ENCODE measurements around the gene RGMA. TPM values are rescaled to one million over a fixed set of nuclear protein-coding genes. Genes with fewer than 3 reads are reported as not detected.

RGMA gene
- total RNA-seq, 1 experiment from 2014 or later: 3.3 TPM

DNA sequence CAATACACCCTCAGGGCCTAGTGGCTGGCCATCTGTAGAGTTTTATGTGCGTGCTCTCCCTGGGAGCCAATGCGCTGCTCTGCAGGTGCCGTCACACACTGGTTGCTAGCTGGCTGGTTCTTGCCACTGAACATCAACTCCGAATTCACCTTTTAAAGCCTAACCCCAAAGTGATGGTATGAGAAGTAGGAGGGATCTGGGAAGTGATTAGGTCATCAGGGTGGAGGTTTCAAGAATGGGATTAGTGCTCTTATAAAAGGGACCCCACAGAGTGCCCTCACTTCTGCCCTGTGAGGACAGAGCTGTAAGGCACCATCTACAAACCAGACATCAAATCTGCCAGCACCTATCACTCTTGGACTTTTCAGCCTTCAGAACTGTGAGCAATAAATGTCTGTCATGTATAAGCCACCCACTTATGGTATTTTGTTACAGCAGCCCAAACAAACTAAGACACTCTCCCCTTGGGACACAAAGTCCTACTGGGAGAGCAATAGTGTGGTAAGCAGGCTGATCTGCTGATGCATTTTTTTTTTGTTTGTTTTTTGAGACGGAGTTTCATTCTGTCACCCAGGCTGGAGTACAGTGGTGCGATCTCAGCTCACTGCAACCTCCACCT, 20.3 kb downstream of the RGMA start:
- intact Hi-C loops (cut with micrococcal nuclease; ENCODE audit: unreplicated experiment): no loop called here
- H3F3A ChIP-seq (ENCODE audit: insufficient read depth, low read depth): peaks cover 8% of the 10 kb centered on the region
- H3K79me2 ChIP-seq (ENCODE audit: low read depth): no peaks in the 10 kb centered on the region
- H3K4me2 ChIP-seq: no peak overlapping the region
- no peaks in the 10 kb centered on the region for H3K27me3 ChIP-seq (ENCODE audit: insufficient read depth, low read depth)
- H3K9me2 ChIP-seq (ENCODE audit: insufficient read depth): no peaks in the 10 kb centered on the region
- H3K4me3 ChIP-seq: no peak overlapping the region
- DNase-seq: no peak
- POLR2A ChIA-PET (ENCODE audit: unreplicated experiment): no interaction called here
- no peaks in the 10 kb centered on the region for H3K9me3 ChIP-seq (ENCODE audit: insufficient read depth, low read depth)
- BruUV-seq (replicated peaks): no TSS peak
- TF ChIP-seq, protein P1, sequence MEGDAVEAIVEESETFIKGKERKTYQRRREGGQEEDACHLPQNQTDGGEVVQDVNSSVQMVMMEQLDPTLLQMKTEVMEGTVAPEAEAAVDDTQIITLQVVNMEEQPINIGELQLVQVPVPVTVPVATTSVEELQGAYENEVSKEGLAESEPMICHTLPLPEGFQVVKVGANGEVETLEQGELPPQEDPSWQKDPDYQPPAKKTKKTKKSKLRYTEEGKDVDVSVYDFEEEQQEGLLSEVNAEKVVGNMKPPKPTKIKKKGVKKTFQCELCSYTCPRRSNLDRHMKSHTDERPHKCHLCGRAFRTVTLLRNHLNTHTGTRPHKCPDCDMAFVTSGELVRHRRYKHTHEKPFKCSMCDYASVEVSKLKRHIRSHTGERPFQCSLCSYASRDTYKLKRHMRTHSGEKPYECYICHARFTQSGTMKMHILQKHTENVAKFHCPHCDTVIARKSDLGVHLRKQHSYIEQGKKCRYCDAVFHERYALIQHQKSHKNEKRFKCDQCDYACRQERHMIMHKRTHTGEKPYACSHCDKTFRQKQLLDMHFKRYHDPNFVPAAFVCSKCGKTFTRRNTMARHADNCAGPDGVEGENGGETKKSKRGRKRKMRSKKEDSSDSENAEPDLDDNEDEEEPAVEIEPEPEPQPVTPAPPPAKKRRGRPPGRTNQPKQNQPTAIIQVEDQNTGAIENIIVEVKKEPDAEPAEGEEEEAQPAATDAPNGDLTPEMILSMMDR (conservative IDR thresholded peaks at IDR 0.05): no peak
- TF ChIP-seq EZH2 (IDR thresholded peaks at IDR 0.05; ENCODE audit: low read depth): no peak
- peaks cover 28% of the 10 kb centered on the region for H3K4me1 ChIP-seq (replicated peaks; ENCODE audit: insufficient read depth)
- CTCF ChIA-PET: no interaction called here
- H4K20me1 ChIP-seq (ENCODE audit: insufficient read depth): no peaks in the 10 kb centered on the region
- no peaks in the 10 kb centered on the region for H3K36me3 ChIP-seq (ENCODE audit: low read depth)
- H3K27ac ChIP-seq: no peak overlapping the region
- no peak overlapping the region for H2AFZ ChIP-seq

- POLR2A ChIA-PET (ENCODE audit: unreplicated experiment): no interaction called here
- CTCF ChIA-PET: no interaction called here
Observed at GRCh38 chr15:93067649-93068085, 21.3 kb downstream of the RGMA start.

GRCh38 chr15:93066834-93067648, 22.0 kb downstream of the RGMA start:
- CTCF ChIA-PET: no interaction called here
- intact Hi-C loops (cut with micrococcal nuclease; ENCODE audit: unreplicated experiment): no loop called here

More at GRCh38 chr15:93067649-93068085, 21.3 kb downstream of the RGMA start:
- Histone ChIP-seq H3K36me3 (ENCODE audit: low read depth) (no peaks in the 10 kb centered on the region), H3K4me1 (replicated peaks; ENCODE audit: insufficient read depth) (peaks cover 38% of the 10 kb centered on the region), H3K4me3 (no peak overlapping the region), H2AFZ (no peak overlapping the region), H3K79me2 (ENCODE audit: low read depth) (no peaks in the 10 kb centered on the region), H3F3A (ENCODE audit: insufficient read depth, low read depth) (peaks cover 11% of the 10 kb centered on the region), H3K9me3 (ENCODE audit: insufficient read depth, low read depth) (no peaks in the 10 kb centered on the region), H3K27me3 (ENCODE audit: insufficient read depth, low read depth) (no peaks in the 10 kb centered on the region), H4K20me1 (ENCODE audit: insufficient read depth) (no peaks in the 10 kb centered on the region), H3K9me2 (ENCODE audit: insufficient read depth) (no peaks in the 10 kb centered on the region), H3K4me2 (no peak overlapping the region), H3K27ac (no peak overlapping the region)
- intact Hi-C loops (cut with micrococcal nuclease; ENCODE audit: unreplicated experiment): no loop called here
- TF ChIP-seq EZH2 (IDR thresholded peaks at IDR 0.05; ENCODE audit: low read depth): no peak
- TF ChIP-seq, protein P1 (conservative IDR thresholded peaks at IDR 0.05): no peak
- DNase-seq: no peak
- no TSS peak for BruUV-seq (replicated peaks)

More at GRCh38 chr15:93066834-93067648, 22.0 kb downstream of the RGMA start:
- Histone ChIP-seq H3K4me1 (replicated peaks; ENCODE audit: insufficient read depth) (peaks cover 44% of the 10 kb centered on the region), H4K20me1 (ENCODE audit: insufficient read depth) (no peaks in the 10 kb centered on the region), H2AFZ (no peak overlapping the region), H3K4me3 (no peak overlapping the region), H3K27ac (no peak overlapping the region), H3K36me3 (ENCODE audit: low read depth) (no peaks in the 10 kb centered on the region), H3F3A (ENCODE audit: insufficient read depth, low read depth) (peaks cover 11% of the 10 kb centered on the region), H3K9me2 (ENCODE audit: insufficient read depth) (no peaks in the 10 kb centered on the region), H3K4me2 (no peak overlapping the region), H3K9me3 (ENCODE audit: insufficient read depth, low read depth) (no peaks in the 10 kb centered on the region), H3K79me2 (ENCODE audit: low read depth) (no peaks in the 10 kb centered on the region), H3K27me3 (ENCODE audit: insufficient read depth, low read depth) (no peaks in the 10 kb centered on the region)
- POLR2A ChIA-PET (ENCODE audit: unreplicated experiment): no interaction called here
- BruUV-seq (replicated peaks): no TSS peak
- TF ChIP-seq, protein P1 (conservative IDR thresholded peaks at IDR 0.05): no peak
- TF ChIP-seq EZH2 (IDR thresholded peaks at IDR 0.05; ENCODE audit: low read depth): no peak
- peak in 1 of 2 experiments; percentile 11 for DNase-seq

Measured in PC-9 (cell line).